ENCODE data around the gene METTL16.

DNA sequence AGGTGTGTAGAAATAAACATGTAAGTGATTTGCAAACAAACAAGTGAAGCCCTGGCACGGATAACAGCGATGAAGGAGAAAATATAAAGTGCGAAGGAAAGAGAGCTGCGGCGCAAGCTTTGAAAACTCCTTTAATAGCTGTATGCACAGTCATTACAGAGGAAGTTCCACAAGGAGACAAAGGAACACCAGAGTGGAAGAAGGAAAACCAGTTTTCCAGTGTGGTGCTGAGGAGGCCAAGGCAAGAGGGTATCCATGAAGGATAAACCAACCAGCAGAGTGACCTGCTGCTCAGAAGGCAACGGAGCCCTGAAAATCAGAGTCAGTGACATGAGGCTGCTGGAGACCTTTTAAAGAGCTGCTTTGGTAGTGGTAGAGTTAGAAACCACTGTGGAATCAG lies 24.4 kb downstream of the METTL16 start:
- TF ChIP-seq CREB1 (IDR thresholded peaks at IDR 0.05; ENCODE audit: low read depth), result no peak
- TF ChIP-seq EP300 (IDR thresholded peaks at IDR 0.05; ENCODE audit: borderline replicate concordance), result no peak
- TF ChIP-seq CEBPB (IDR thresholded peaks at IDR 0.05), result no peak
- TF ChIP-seq, protein P1, sequence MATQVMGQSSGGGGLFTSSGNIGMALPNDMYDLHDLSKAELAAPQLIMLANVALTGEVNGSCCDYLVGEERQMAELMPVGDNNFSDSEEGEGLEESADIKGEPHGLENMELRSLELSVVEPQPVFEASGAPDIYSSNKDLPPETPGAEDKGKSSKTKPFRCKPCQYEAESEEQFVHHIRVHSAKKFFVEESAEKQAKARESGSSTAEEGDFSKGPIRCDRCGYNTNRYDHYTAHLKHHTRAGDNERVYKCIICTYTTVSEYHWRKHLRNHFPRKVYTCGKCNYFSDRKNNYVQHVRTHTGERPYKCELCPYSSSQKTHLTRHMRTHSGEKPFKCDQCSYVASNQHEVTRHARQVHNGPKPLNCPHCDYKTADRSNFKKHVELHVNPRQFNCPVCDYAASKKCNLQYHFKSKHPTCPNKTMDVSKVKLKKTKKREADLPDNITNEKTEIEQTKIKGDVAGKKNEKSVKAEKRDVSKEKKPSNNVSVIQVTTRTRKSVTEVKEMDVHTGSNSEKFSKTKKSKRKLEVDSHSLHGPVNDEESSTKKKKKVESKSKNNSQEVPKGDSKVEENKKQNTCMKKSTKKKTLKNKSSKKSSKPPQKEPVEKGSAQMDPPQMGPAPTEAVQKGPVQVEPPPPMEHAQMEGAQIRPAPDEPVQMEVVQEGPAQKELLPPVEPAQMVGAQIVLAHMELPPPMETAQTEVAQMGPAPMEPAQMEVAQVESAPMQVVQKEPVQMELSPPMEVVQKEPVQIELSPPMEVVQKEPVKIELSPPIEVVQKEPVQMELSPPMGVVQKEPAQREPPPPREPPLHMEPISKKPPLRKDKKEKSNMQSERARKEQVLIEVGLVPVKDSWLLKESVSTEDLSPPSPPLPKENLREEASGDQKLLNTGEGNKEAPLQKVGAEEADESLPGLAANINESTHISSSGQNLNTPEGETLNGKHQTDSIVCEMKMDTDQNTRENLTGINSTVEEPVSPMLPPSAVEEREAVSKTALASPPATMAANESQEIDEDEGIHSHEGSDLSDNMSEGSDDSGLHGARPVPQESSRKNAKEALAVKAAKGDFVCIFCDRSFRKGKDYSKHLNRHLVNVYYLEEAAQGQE (IDR thresholded peaks at IDR 0.05; ENCODE audit: low read depth), result no peak
- TF ChIP-seq, protein P2, sequence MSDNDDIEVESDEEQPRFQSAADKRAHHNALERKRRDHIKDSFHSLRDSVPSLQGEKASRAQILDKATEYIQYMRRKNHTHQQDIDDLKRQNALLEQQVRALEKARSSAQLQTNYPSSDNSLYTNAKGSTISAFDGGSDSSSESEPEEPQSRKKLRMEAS (IDR thresholded peaks at IDR 0.05), result no peak
- TF ChIP-seq, protein P3, sequence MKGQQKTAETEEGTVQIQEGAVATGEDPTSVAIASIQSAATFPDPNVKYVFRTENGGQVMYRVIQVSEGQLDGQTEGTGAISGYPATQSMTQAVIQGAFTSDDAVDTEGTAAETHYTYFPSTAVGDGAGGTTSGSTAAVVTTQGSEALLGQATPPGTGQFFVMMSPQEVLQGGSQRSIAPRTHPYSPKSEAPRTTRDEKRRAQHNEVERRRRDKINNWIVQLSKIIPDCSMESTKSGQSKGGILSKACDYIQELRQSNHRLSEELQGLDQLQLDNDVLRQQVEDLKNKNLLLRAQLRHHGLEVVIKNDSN (IDR thresholded peaks at IDR 0.05), result no peak
- TF ChIP-seq EGR1 (IDR thresholded peaks at IDR 0.05), result no peak
- TF ChIP-seq YY1 (IDR thresholded peaks at IDR 0.05; ENCODE audit: low read depth), result no peak
- no peak for TF ChIP-seq RAD21 (IDR thresholded peaks at IDR 0.05; ENCODE audit: low read depth)
- no peak for TF ChIP-seq NFIC (IDR thresholded peaks at IDR 0.05)
- TF ChIP-seq TAF1 (IDR thresholded peaks at IDR 0.05; ENCODE audit: low read depth), result no peak
- TF ChIP-seq TEAD4 (IDR thresholded peaks at IDR 0.05), result no peak
- TF ChIP-seq FOXM1 (IDR thresholded peaks at IDR 0.05; ENCODE audit: borderline replicate concordance, low read depth), result no peak
- TF ChIP-seq ZBTB7A (IDR thresholded peaks at IDR 0.05; ENCODE audit: low read depth), result no peak
